Keratinocyte (primary cell): Measurements from ENCODE around the gene ZBTB38. TPM values are rescaled to one million over a fixed set of nuclear protein-coding genes. Genes with fewer than 3 reads are reported as not detected.

ENCODE experiments used
- DNase-seq: peaks from one replicate; pipeline ENCODE4 v3.0.0-alpha.2; 2011; ENCODE audit warnings: low read depth, missing footprints, low spot score
- FAIRE-seq: peaks from 2 replicates; lab custom pipeline; 2011; peaks lifted over from hg19 to GRCh38; lab: Jason Lieb, UNC
- H2AFZ ChIP-seq: 2 replicates; pipeline ENCODE4 v1.6.0; 2012; ENCODE audit warnings: low read length, control low read depth, inconsistent platforms; ENCODE audit not compliant: control insufficient read depth
- H3K27ac ChIP-seq: 2 replicates; pipeline ENCODE4 v1.5.1; 2011; ENCODE audit warnings: low read length; ENCODE audit not compliant: control insufficient read depth, insufficient read depth
- H3K27me3 ChIP-seq: 3 replicates; pipeline ENCODE4 v1.6.0; 2011; ENCODE audit warnings: low read length; ENCODE audit not compliant: control insufficient read depth, insufficient read depth; ENCODE audit errors: extremely low read depth
- H3K36me3 ChIP-seq, 2 experiments: 2 replicates in 1 of 2; 3 replicates in 1 of 2; pipeline ENCODE4 v1.5.1; 2011; ENCODE audit warnings: low read length in 2 of 2, mild to moderate bottlenecking in 1 of 2; ENCODE audit not compliant: control insufficient read depth in 2 of 2, insufficient read depth in 2 of 2; ENCODE audit errors: extremely low read depth in 1 of 2
- H3K4me1 ChIP-seq: 3 replicates; pipeline ENCODE4 v1.5.1; 2011; ENCODE audit warnings: low read length; ENCODE audit not compliant: control insufficient read depth, insufficient read depth; ENCODE audit errors: extremely low read depth
- H3K4me2 ChIP-seq: 3 replicates; pipeline ENCODE4 v1.6.0; 2011; ENCODE audit warnings: low read depth, low read length; ENCODE audit not compliant: control insufficient read depth, insufficient read depth; ENCODE audit errors: extremely low read depth
- H3K4me3 ChIP-seq, 3 experiments: fragments of 200-600 bp in 1 of 3; sonication (generic) in 1 of 3; 2 replicates in 2 of 3; 3 replicates in 1 of 3; pipeline ENCODE4 v1.5.1; 2011 to 2016; ENCODE audit warnings: low read length in 3 of 3, mild to moderate bottlenecking in 3 of 3, control low read depth in 2 of 3, inconsistent platforms in 1 of 3, low read depth in 1 of 3, mixed read lengths in 1 of 3, mixed run types in 1 of 3, moderate library complexity in 1 of 3; ENCODE audit not compliant: control insufficient read depth in 2 of 3, insufficient read depth in 2 of 3; ENCODE audit errors: extremely low read depth in 1 of 3
- H3K79me2 ChIP-seq: 2 replicates; pipeline ENCODE4 v1.6.0; 2012; ENCODE audit warnings: low read length; ENCODE audit not compliant: control insufficient read depth, insufficient read depth
- H3K9ac ChIP-seq: 3 replicates; pipeline ENCODE4 v1.6.0; 2011; ENCODE audit warnings: low read length; ENCODE audit not compliant: control insufficient read depth, insufficient read depth; ENCODE audit errors: extremely low read depth
- H3K9me1 ChIP-seq: 3 replicates; pipeline ENCODE4 v1.6.0; 2011; ENCODE audit warnings: low read length; ENCODE audit not compliant: control insufficient read depth, insufficient read depth; ENCODE audit errors: extremely low read depth
- H3K9me3 ChIP-seq: 2 replicates; pipeline ENCODE4 v1.5.1; 2012; ENCODE audit warnings: low read depth, low read length; ENCODE audit not compliant: control insufficient read depth
- H4K20me1 ChIP-seq: 3 replicates; pipeline ENCODE4 v1.6.0; 2011; ENCODE audit warnings: low read length; ENCODE audit not compliant: control insufficient read depth, insufficient read depth; ENCODE audit errors: extremely low read depth
- EZH2 ChIP-seq: IDR thresholded peaks from one replicate; pipeline ENCODE4 v1.6.1; 2012; ENCODE audit warnings: inconsistent platforms, mild to moderate bottlenecking, low read length, moderate library complexity
- dilution Hi-C: fragments of 300-500 bp; cut with MboI; formaldehyde crosslinking; loops from one replicate; pipeline ENCODE4 v1.7.0; 2020; ENCODE audit warnings: low sequenced_read_pairs; ENCODE audit not compliant: extremely low pct_ligation_motif_present
- polyA plus RNA-seq, 5 experiments: library from polyadenylated mRNA; depleted of rRNA in 3 of 5; stranded (reverse) in 3 of 5; stranded (forward) in 1 of 5; unstranded in 1 of 5; fragments of >200 nt; gene quantifications; 1 replicate in 1 of 5; 2 replicates in 3 of 5; 3 replicates in 1 of 5; pipeline versions ENCODE4 v1.2.1 to v1.2.3, GENCODE V29; 2011 to 2012; ENCODE audit warnings: missing spikeins in 2 of 5, low read depth in 1 of 5, low replicate concordance in 1 of 5
- TF ChIP-seq, protein P1 (sequence below), 3 experiments: IDR thresholded peaks in 1 of 3; conservative IDR thresholded peaks in 1 of 3; optimal IDR thresholded peaks in 1 of 3; 2 replicates in 2 of 3; 3 replicates in 1 of 3; pipeline versions ENCODE3 to v1.5.1; 2011; ENCODE audit warnings: low read length in 3 of 3, mild to moderate bottlenecking in 3 of 3, moderate library complexity in 2 of 3, control low read depth in 1 of 3, inconsistent platforms in 1 of 3; ENCODE audit not compliant: insufficient read depth in 2 of 3; ENCODE audit errors: extremely low read depth in 1 of 3

The ZBTB38 gene
- polyA plus RNA-seq, 1 donor (not counting 4 experiments of a cell fraction or from before 2014, with no cell fraction given) = 34.9 TPM

DNA sequence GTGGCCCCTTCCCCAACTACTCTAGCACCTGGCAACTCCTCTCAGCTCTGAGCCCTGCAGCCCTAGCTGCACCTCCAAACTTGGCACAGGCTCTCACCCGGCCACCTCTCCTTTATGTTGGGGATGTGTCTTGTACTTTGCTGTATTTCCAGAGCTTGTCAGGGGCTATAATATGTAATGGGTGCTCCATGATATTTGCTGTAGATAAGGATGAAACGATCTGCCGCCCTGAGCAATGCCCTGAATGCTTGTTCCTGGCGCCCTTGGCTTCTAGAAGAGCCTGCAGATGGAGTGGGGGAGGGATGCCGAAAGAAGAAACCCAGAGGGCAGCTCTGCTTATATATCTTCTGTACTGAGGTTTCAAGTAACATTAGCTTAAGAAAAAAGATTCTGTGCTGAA, 35.9 kb upstream of the ZBTB38 start:
- TF ChIP-seq, protein P1, sequence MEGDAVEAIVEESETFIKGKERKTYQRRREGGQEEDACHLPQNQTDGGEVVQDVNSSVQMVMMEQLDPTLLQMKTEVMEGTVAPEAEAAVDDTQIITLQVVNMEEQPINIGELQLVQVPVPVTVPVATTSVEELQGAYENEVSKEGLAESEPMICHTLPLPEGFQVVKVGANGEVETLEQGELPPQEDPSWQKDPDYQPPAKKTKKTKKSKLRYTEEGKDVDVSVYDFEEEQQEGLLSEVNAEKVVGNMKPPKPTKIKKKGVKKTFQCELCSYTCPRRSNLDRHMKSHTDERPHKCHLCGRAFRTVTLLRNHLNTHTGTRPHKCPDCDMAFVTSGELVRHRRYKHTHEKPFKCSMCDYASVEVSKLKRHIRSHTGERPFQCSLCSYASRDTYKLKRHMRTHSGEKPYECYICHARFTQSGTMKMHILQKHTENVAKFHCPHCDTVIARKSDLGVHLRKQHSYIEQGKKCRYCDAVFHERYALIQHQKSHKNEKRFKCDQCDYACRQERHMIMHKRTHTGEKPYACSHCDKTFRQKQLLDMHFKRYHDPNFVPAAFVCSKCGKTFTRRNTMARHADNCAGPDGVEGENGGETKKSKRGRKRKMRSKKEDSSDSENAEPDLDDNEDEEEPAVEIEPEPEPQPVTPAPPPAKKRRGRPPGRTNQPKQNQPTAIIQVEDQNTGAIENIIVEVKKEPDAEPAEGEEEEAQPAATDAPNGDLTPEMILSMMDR (optimal IDR thresholded peaks at IDR 0.05 in 1 of 3, IDR thresholded peaks at IDR 0.05 in 1 of 3, conservative IDR thresholded peaks at IDR 0.05 in 1 of 3; ENCODE audit: extremely low read depth in 1 of 3, insufficient read depth in 2 of 3, low read length in 3 of 3) = no peak
- TF ChIP-seq EZH2 = no peak
- dilution Hi-C loops = no loop called here
- DNase-seq (no peak), FAIRE-seq (no peak)
- H3K4me2 ChIP-seq = no peak overlapping the region
- no peaks in the 10 kb centered on the region for H3K9me3 ChIP-seq
- H3K27ac ChIP-seq = no peak overlapping the region
- no peaks in the 10 kb centered on the region for H4K20me1 ChIP-seq
- no peak overlapping the region for H3K4me3 ChIP-seq
- no peak overlapping the region for H2AFZ ChIP-seq
- no peaks in the 10 kb centered on the region for H3K36me3 ChIP-seq
- H3K9ac ChIP-seq = no peak overlapping the region
- no peaks in the 10 kb centered on the region for H3K27me3 ChIP-seq
- H3K4me1 ChIP-seq = peaks cover 14% of the 10 kb centered on the region
- H3K79me2 ChIP-seq = no peaks in the 10 kb centered on the region
- no peaks in the 10 kb centered on the region for H3K9me1 ChIP-seq

DNA sequence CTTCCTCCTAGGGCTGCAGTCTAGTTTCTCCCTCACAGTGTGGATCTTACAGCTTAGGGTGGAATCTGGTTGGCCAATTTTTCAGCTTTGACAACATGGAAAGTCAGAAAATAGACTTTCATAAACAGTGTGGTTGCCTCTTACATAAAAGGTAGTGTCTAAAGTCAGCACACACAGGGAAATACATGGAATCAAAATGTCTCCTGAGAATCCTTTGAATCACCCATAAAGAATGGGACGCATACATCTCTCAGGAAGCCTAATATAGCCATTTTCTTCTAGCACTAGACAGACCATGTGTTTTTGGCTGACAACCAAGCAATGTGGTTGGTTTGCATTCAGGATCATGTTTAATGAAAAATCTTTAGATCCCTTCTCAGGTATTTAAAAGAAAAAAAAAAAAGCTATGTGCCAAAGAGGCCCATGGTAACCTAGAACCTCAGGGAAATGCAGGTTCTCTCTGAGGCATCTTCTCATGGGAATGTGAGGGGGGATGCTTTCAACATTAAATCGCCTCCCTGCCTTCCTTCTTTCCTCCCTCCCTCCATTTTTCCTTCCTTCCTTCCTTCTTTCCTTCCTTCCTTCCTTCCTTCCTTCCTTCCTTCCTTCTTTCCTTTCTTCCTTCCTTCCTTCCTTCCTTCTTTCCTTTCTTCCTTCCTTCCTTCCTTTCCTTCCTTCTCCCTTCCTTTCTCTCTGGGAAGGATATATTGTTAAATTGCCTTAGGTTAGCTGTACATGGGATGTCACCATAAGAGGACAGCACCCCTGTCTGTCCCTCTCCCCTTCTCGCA, 34.3 kb upstream of the ZBTB38 start:
- TF ChIP-seq, protein P1 (optimal IDR thresholded peaks at IDR 0.05 in 1 of 3, IDR thresholded peaks at IDR 0.05 in 1 of 3, conservative IDR thresholded peaks at IDR 0.05 in 1 of 3; ENCODE audit: extremely low read depth in 1 of 3, insufficient read depth in 2 of 3, low read length in 3 of 3) = no peak
- TF ChIP-seq EZH2 = no peak
- DNase-seq = no peak
- no peak for FAIRE-seq
- H3K27me3 ChIP-seq = no peaks in the 10 kb centered on the region
- peaks cover 17% of the 10 kb centered on the region for H3K4me1 ChIP-seq
- H3K4me3 ChIP-seq = no peak overlapping the region
- H2AFZ ChIP-seq = no peak overlapping the region
- no peaks in the 10 kb centered on the region for H3K9me1 ChIP-seq
- H3K4me2 ChIP-seq = no peak overlapping the region
- no peak overlapping the region for H3K27ac ChIP-seq
- no peaks in the 10 kb centered on the region for H3K79me2 ChIP-seq
- no peaks in the 10 kb centered on the region for H4K20me1 ChIP-seq
- no peak overlapping the region for H3K9ac ChIP-seq
- no peaks in the 10 kb centered on the region for H3K36me3 ChIP-seq
- dilution Hi-C loops = no loop called here
- H3K9me3 ChIP-seq = no peaks in the 10 kb centered on the region
